NCI-H2196 treated with DMSO at 0.1 percent for 48 hours (cell line): Measurements from ENCODE around the gene C3orf22.
"Not testable (repeated sequence)": the region's sequence is repeated elsewhere in the genome, so short reads cannot be mapped to it uniquely, and the experiment has no call there.

Source experiments
- DNase-seq: peaks from one replicate; lab custom pipeline; 2025; ENCODE audit not compliant: unreplicated experiment; lab: John Stamatoyannopoulos, UW

The C3orf22 gene

GRCh38 chr3:126558336-126559071 is at the start of gene C3orf22:
Gene C3orf22 (minus strand): TSS chr3:126558932. CDS start chr3:126553390, 5,542 bp downstream.
- DNase-seq = no peak

GRCh38 chr3:126607214-126607908 is 48.6 kb upstream of the C3orf22 start:
- no peak for DNase-seq

- no peak for DNase-seq
These were observed 47.3 kb upstream of the C3orf22 start for GRCh38 chr3:126606001-126606400.

GRCh38 chr3:126604691-126605090 is 46.0 kb upstream of the C3orf22 start:
- DNase-seq = no peak

- DNase-seq = no peak
These were observed 40.4 kb upstream of the C3orf22 start for GRCh38 chr3:126599101-126599500.

GRCh38 chr3:126595479-126595878 is 36.7 kb upstream of the C3orf22 start:
- DNase-seq = not testable (repeated sequence)

GRCh38 chr3:126591515-126591914 is 32.8 kb upstream of the C3orf22 start:
- not testable (repeated sequence) for DNase-seq

GRCh38 chr3:126582311-126582710 is 23.6 kb upstream of the C3orf22 start:
- no peak for DNase-seq

- no peak for DNase-seq
These were observed 22.8 kb upstream of the C3orf22 start for GRCh38 chr3:126581569-126581968.

- no peak for DNase-seq
These were observed 22.0 kb upstream of the C3orf22 start for GRCh38 chr3:126580746-126581145.

GRCh38 chr3:126578702-126579101 is 20.0 kb upstream of the C3orf22 start:
- no peak for DNase-seq

GRCh38 chr3:126577261-126577660 is 18.5 kb upstream of the C3orf22 start:
- DNase-seq = no peak

GRCh38 chr3:126573492-126574117 is 14.9 kb upstream of the C3orf22 start:
- no peak for DNase-seq

GRCh38 chr3:126571078-126571477 is 12.3 kb upstream of the C3orf22 start:
- no peak for DNase-seq

GRCh38 chr3:126570103-126570541 is 11.4 kb upstream of the C3orf22 start:
- DNase-seq = no peak

GRCh38 chr3:126569390-126569975 is 10.8 kb upstream of the C3orf22 start:
- DNase-seq = no peak

GRCh38 chr3:126568776-126569342 is 10.1 kb upstream of the C3orf22 start:
- no peak for DNase-seq

GRCh38 chr3:126567696-126568438 is 9.1 kb upstream of the C3orf22 start:
- DNase-seq = no peak

- DNase-seq = no peak
These were observed 4.1 kb upstream of the C3orf22 start for GRCh38 chr3:126562737-126563276.

GRCh38 chr3:126557761-126558160 is 971 bp downstream of the C3orf22 start:
- DNase-seq = no peak
